Activated CD8-positive, alpha-beta memory T cell treated with anti-CD3 and anti-CD28 coated beads for 1 hour (primary cell): ENCODE measurements around the gene ICAM2.

Experiments used
- DNase-seq, 2 donors: peaks; one replicate each; pipeline ENCODE4 v3.0.0-alpha.2; 2020; ENCODE audit warnings: low read depth in 1 of 2; ENCODE audit errors: extremely low read depth in 1 of 2

ICAM2 gene

DNA sequence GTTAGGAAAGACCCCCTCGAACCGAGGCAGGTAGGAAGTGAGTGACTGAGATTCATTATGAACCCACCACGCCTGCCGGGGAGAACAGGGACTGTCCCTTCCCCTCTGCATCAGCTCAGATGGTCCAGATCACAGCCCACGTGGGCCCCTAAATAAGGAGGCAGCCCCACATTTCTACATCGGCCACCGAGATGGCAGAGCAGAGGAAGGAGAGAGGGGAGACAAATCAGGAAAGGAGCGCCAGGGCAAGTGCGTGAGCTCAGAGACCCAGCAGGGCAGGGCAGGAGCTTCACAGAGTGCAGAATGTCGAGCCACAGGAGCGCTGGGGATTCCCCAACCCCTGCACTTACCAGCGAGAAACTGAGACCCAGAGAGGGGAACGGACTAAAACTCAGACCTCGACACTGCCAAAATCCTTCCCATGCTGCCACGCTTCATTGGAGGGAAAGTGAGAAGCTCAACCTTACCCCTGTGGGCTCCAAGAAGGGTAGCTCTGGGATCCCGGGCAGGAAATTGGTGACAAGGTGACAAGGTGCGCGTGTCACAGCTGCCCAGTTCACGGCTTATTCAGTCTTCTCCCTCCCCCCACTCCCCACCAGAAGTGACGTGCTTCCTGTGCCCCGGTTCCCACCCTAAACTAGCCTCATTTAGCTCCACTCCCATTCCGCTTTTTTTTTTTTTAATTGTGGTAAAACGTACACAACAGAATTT is at the start of gene ICAM2:
ICAM2 (minus strand) TSS at position 578 of the 711 bp plus-strand sequence. CDS start 13,942 bp downstream, outside the sequence.
- peak; percentile 79 to 88 for DNase-seq

DNA sequence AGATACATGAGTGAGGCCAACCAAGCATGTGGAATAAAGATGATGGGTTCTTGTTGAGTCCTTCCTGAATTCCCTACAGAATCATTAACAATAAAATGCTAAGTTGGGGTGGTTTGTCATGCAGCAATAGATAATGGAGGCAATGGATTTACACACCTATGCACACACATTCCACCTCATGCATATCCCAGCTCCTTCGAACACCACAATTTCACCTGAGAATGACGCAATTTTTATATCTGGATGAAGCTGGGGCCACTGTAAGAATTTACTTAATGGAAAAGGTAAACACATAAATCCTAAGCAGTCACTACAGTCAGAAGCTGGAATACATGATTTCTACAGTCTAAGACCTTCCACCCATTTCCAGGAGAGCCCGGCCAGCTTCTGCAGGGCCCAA is 49.8 kb upstream of the ICAM2 start:
- DNase-seq = no peak

DNA sequence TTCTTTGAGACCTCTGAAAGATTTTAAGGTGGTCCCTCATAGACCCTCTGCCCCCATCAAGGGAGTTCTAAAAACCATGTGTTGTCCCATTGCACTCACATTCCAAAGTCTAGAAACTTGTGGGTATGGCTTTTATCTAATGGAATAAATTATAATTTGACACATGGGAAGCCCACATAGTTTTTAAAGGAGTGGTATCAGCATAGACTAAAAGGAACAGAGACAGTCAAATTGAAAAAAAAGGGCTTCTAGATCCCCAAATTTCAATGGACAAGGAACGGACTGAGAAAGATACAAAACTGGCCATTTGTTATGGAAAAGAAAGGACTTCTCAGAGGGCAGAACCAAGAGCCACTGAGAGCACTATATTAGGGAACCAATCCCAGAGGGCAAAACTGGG is 48.7 kb upstream of the ICAM2 start:
- no peak for DNase-seq

DNA sequence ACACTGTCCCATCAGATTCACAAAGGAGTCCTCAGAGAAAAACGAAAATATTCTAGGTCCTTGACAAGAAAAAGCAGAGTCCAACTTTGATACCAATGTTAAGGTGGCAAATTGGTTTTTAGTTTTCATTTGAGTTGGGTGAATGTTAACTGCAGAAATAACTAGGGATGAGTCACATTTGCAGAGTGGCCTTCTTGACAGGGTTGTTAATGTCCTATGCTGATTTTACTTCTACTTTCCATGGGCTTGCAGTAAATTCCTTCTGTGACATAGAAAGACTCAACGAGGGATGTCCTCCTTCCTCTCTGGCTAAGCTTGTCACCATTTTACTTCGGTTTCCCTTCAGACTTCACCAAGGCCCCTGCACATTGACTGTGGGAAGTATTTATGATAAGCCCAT is 47.2 kb upstream of the ICAM2 start:
- no peak for DNase-seq

DNA sequence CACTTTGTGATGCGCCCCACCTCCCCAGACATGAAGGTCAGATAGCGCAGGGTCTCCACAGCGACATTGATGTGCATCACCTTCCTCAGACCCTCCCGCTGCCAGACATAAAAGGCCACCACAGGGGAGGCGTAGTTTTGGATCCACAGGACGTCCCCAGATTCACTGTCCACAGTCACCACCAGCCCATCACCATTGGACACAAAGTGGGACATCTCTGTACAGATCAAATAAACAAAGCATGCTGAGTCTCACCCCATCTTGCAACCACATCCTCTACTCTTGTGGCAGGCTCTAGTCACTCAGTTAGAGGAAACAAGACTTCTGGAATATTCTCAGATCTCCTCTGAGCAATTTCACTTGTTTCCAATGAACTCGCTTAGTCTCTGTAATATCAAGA is 46.3 kb upstream of the ICAM2 start:
- no peak for DNase-seq

DNA sequence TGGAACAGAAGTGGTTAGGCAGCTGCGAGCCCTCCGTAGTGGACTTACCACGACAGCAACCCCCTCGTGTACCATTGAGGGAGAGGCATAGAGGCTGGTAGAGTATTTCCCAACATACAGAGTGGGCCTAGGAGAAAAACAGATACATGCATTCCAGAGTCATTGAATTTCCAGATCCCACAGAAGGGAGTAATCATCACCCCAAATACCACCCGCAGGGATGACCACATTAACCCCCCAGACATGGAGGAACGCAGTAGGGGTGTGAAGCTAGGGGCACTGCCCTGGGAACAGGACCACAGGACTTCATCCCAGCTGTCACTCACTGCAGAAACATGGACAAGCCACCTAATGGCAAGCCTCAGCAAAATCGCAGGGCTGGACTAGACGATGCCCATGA is 44.7 kb upstream of the ICAM2 start:
- no peak for DNase-seq

DNA sequence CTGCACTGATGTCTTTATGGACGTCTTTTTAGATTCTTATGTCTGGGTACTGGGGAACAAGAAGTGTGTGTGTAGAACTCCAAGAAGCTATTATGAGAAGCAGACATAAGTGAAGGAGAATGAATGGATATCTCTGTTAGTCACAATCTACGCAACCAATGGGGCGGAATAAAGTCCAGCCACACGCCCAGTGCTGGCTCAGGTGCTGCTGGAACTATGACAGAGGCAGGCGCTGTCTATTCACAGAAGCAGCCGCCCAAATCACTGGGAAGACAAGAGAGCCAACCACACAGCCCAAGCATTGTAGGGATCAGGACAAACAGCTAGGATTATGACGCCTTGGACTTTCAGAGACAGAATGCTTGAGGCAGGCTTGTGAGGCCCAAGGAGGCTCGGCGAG is 43.9 kb upstream of the ICAM2 start:
- no peak for DNase-seq

DNA sequence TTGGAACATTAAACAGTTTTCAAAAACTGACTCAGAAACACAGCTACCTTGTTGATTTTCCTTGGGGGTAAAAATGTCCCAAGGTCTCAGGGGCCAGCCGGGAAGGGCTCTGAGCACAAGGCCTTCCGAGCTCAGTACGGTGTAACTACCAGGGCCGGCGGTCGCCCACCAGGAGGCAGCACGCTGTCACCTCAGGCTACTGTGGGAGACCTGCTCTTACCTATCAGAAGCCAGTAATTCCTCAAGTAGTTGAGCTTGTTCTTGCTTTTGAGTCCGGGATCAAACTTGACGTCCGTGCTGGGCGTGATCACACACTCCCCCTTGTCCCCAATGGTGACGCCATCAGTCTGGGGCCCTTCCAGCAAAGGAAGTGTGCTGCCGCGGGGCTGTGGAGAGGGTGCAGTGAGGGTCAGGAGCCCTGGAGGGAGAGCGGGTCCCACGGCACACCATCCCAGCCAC is 43.4 kb upstream of the ICAM2 start:
- peak in 1 of 2 donors; percentile 26 for DNase-seq

DNA sequence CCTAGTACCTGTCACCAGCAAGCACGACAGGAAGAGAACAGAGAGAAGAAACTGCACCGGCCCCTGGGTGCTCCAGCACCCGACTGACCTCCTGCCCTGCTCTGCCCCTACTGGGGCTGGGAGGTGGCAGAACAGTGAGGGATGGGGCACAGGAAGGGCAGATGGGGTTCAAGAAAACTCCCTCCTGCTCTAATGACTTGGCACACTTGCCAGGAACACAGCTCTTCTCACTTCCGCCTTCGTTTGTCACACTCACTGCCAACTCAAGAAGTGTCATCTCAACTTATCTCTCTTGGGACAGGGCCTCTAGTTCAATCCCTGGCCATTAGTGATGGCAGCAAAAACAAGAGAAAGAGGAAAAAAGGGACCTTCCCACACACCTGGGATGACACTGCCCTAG is 42.7 kb upstream of the ICAM2 start:
- DNase-seq = no peak

DNA sequence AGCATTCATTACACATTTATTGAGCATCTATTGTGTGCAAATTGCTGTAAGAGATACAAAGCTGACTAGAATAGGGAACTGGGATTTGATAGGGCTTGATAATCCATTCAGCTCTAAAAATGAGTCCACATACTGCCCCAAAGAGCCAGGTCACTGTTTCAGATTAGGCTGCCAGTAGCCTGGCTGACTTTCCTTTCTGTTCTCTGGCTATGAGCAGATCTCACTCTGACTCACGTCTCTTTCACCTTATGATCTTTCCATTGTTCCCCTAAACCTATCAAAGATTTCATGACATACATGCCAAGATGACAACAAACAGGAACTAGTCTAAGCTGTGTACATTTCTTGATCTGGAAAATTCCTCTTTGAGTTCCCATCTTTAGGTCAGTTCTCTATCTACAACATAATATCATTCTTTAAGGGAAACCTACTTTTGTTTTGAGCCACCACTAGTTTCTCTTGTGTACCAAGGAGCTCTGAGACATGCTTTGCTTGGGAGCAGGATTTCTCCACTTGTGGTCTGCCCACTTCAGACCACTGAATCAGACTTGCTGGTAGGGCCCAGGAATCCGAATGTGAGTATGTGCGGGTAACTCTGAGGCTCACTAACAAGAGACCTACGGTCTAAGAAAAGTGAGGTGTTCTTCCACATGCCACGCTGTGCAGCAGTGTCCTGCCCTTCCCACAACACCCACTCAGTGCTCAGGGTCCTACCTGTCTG is 40.9 kb upstream of the ICAM2 start:
- no peak for DNase-seq

DNA sequence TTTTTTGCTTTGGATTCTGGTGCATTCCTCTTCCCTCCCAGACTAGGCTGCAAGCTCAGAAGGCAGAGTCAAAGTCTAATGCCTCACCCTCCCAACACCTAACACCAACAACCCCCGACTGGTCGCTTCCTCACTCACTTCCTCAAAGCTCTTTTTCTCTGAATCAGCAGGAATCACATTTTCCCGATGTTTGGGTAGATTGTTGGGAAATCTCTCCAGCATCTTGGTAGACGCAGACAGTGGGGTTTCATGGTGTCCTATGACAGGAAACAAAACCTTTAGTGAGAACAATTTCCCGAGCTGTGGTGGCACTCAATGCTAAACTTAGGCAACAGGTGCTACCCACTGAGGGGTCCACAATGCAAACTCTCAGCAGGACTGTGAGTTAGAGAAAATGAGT is 39.9 kb upstream of the ICAM2 start:
- DNase-seq = no peak

DNA sequence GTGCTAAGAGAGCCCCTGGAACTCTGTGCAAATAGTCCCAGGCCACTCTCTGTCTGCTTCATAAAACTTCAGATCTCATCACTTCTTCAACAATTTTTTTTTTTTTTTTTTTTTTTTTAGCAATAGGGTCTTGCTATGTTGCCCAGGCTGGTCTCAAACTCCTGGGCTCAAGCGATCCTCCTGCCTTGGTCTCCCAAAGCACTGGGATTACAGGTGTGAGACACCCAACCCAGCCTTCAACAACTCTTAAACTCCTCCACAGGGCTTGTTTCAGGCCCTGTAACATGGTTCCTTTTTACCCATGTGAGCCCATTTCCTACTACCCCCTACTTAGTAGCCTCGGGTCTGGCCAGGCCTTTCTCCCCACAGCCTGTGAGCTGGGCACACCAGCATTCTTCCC is 39.3 kb upstream of the ICAM2 start:
- no peak for DNase-seq

DNA sequence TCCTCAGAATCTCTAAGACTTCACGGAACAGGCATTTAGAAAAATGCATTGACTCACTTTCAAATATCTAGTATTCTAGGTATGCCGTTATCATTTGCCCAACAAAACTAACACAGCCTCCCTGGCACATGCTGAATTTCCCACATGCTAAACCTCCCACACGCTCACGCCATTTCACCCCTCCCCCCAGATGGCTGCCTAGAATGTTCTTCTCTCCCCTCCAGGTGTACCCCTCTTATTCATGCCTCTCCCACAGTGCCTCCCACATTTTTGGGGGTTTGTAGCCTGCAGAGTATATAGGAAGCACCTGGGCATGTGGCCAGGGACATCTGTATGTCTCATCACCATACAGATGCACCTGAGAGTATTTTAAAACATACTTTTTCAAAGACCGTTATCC is 38.2 kb upstream of the ICAM2 start:
- no peak for DNase-seq

DNA sequence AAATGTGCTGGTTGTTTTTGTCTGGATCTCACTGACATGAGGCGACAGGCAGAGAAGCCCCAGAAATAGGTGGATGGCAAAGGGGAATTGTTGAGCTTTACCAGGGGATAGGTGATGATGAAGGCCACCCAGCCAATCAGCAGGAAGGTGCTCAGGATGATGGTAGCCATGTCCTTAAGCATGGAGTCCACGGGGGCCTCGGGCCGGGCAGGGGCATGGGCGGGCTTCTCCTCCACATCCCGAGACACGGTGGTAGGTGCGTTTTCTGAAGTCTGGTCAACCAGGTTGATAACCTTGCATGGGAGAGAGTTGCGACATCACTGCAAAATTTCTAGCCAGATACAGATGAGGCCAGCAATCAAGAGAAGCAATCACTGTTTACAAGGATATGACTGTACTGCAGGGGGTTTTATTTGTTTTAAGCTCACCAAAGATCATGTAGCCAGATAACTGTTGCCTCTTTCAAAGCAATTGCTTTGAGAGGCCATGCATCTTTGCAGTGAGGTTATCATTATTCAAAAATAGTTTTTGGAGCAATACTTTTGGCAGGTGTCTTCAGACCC is 37.3 kb upstream of the ICAM2 start:
- DNase-seq = no peak

DNA sequence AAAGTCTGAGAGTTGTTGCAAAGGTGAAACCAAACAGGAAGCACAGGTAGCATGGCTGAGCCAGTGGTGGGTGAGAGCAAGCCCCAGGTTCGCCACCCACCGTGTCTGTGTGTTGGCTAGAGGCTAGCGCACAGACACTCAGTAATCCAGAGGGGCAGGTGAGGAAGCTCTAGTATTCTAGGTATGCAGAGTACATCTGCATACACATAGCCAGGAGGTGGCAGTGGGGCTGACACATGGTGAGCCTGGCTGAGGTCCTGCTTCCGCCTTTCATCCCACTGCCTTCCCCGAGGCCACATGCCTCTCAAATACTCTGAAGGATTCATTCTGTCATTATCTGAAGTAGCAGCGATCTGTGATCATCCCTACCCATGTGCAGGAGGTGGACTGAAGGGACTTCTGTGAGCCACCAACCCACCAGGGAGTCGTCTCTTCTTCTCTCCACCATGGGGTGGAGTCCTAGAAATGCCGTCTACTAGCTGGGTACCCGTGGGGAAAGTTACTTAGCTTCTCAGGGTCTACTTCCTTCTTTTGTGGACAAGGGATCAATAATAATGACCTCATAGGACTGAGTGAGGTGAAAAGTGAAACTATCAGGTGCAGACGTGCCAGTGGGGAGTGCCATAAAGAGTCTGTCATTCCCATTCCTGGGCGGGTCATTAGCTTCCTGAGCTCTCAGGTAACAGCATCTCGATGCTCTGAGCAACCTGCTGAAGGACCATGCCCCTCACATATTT is 36.0 kb upstream of the ICAM2 start:
- DNase-seq = no peak

DNA sequence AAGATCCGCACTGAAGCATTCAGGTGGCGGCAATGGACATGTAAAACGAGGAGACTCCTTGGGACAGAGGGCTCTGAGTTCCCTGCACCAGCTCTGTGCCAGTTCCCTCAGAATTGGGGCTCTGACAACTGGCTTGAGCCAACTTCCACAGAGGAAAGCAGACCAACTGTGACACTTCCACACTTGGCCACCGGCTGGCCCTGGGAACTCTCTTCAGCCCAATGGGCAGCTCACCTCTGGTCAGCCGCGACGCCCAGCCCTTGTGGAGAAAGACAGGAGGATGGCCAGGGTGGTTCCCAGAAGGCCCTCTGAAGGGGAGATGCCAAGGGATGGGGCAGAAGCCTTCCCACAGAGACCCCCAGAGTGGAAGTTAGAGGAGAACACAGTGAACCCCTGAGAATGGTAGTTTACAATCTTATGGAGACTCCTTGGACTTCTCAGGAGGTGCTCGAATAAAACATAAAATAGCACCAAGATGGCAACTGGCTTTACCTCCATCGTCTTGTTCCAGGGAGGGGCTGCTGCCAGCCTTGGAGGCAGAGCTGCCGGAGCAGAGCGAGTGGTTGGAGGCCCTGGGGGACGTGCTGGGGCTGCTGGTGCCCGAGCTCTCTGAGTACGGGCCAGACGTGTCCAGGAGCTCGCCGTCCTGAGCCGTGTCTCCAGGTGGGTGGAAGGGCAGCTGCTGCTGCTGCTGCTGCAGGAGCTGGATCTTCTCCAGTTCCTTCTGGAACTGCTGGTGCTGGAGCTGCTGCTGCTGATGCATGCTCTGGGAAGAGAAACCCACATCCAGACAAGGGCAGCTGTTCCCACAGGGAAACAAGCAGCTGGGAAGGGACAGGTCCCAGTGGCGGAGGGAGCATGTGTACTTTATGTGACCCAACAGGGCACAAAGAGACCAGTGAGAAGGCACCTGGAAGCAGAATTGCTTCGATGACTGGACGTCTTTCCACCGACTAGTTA is 35.0 kb upstream of the ICAM2 start:
- DNase-seq = no peak

DNA sequence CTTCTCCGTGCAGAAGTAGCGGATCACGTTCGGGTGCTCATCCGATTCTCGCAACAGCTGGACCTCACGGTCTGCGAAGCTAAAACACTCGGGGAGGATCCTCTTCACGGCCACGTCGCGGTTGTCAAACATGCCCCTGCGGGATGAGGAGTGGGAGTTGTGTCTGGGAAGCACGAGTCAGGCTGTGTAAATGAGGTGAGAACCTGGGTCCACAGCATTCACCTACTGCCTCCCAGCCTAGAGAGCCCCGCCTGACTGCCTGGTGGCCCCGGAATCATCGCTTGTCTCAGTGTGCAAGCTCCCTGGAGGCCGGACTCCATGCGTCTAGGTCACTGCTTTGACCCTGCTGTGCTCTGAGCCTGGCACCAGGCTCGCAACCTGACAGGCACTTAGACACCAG is 33.9 kb upstream of the ICAM2 start:
- DNase-seq = no peak

DNA sequence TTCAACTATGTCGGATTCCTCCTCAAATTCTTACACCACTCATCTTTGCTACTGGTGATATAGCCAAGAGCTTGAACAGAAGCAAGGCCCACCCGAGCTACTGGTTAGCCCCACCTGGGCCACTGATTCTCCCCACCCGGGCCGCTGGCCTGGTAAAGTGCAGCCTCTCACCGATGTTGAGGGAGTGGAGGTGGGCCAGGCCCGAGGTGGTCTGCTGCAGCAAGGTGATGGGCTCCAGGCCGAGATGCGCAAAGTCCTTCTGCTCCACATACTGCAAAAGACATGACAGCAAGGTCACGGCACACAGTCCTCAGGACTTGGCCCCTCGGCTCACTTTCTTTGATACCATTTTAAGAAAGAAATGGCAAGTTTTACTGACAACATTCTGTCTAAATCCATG is 32.7 kb upstream of the ICAM2 start:
- no peak for DNase-seq

DNA sequence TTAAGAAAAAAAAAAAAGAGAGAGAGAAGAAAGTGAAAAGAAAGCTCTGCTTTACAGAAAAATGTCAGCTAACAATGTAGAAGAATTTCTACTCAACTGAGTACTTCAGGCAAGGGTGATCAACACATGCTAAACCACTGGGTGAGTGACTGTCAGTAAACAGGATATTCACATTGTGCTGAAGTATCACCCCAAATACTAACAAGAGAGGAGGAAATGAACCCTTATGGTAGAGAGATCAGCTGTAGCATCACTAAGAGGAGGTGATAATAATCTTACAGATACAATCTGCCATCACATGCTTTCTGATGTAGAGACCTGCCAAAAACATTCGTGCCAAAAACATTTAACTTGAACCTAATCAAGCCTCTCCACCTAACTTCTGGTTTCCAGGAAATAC is 30.7 kb upstream of the ICAM2 start:
- DNase-seq = no peak

DNA sequence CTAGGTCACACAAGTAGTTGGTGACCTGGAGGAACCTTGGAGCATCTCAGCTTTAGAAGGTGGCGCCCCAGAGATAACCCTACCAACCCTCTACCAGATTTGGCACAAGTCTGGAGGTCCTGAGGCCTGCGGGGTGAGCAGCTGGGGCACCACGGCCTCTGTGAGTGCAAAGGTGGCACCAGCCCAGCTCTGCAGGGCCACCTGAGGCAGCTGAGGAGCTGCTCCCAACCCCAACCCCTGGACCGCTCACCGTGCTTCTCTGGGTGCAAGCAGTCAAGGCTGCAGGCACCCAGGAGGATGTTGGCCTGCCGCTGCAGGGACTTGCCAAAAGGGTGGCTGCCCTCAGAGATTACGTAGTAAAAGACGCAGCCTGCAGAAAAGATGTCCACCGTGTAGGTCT is 28.4 kb upstream of the ICAM2 start:
- no peak for DNase-seq
